NCI-H345 (cell line): ENCODE measurements around the gene PPARA.

Source experiments
- DNase-seq: peaks from one replicate; lab custom pipeline; 2025; lab: John Stamatoyannopoulos, UW

The PPARA gene

DNA sequence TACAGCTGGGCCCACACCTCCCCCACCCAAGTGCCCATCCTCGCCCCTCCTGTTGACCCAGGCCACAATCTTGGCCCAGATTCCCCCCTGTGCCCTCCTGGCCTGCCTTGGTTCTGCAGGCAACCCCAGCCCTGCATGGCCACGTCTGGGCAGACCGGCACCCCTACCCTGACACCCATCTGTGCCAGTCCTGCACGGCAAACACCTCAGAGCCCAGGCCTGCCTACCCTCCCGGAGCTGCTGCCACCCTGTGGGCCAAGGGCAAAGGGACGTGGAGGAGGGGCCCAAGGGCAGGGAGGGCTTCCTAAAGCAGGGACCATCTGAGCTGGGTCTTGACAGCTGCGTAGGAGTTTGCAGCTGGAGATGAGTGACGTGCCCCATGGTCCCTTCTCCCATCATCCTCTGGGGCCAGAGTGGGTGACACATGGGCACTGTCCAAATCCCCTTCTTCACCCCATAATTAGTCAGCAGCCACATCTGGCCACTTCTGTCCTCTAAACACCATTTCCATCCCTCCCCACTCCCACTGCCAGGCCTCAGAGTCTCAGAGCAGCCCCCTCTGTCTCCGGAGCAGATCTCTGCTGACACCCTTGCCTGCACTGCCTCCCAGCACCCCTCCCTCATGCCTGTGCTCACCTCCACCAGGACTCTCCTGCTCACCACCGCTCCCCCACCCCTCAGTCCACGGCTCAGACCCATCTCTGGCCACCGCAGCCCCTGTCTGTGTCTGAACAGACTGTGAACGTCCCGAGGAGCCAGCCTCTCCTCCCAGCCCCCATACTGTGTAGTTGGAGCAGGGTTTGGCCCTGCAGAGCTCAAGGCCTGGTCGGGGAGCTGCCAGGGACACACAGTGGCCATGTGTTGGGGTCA is 35.6 kb upstream of the PPARA start:
- DNase-seq: no peak

DNA sequence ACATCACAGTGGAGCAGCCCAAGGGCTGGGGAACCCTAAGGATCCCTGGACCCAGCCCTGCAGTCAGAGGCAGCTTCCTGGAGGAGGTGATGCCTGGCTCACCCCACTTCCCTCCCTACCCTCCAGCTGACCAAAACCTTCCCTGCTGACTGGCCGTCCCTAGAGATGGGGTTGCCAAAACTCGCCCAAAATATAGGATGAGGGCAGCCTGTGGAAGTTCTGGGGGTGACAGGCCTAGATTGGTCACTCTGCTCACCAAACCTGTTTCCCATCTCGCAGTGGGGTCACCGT is 35.0 kb upstream of the PPARA start:
- DNase-seq: no peak

DNA sequence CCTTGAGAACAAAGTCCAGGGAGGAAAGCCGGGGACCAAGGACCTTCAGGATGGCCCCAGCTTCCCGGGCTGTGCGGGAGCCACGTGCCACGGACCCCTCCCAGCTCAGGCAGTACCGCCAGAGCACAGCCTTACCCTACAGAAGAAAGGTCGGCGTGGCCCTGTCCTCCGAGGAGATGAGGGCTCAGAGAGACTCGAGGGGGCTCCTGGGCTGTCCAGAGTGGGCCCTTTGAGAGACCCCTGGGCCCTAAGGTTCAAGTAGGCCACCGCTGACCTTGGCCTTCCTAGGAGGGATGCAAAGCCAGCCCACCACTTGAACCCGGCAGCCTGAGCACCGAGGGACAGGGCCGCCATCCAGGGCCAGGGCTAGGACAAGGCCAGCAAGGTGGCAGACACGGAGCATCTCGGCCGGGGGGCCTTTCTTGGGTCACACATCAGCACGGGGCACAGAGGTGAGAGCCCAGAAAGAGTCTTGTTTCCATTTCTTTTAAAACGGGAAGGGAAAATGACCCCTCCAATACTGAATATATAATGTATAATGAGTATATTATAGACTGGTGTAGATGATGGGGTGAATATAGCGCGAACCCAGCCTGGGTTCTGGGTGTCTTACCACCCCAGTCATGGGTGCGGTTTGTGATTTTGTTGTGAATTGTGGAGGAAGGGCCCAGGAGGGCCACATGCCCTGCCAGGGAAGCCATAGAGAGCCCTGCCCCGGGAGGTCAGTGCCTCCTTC is 34.4 kb upstream of the PPARA start:
- no peak for DNase-seq

- DNase-seq: peak; percentile 72
Measured at GRCh38 chr22:46116491-46116958, 33.8 kb upstream of the PPARA start.

- DNase-seq: no peak
Measured at GRCh38 chr22:46117206-46118199, 32.8 kb upstream of the PPARA start.

DNA sequence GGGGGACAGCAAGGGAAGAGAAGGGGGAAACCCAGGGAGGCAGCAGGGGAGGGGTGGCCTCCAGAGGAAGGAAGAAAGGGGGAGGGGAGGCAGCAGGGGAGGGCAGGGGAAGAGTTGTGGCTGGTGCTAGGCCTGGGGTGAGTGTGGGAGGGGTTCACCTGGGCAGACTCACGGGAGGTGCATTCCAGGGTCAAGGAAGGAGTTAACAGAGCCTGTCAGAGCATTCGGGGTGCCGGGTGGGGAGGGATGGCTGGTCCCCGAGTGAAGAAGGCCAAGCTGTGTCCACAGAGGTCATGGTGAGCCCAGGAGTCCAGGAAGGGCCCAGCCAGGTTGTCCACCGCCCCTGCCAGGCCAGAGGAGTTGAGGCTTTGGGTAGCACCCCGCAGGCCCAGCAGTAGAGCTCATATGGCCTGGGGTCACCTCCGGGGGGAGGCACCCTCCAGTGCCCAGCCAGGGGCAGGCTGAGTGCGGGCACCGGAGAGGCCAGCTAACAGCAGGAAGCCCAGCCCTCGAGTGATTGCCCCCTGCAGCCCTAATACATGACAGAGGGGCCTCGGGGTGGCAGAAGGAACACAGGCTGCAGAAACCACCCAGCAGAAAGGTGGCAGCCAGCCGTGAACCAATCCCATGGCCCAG is 31.1 kb upstream of the PPARA start:
- DNase-seq: no peak

DNA sequence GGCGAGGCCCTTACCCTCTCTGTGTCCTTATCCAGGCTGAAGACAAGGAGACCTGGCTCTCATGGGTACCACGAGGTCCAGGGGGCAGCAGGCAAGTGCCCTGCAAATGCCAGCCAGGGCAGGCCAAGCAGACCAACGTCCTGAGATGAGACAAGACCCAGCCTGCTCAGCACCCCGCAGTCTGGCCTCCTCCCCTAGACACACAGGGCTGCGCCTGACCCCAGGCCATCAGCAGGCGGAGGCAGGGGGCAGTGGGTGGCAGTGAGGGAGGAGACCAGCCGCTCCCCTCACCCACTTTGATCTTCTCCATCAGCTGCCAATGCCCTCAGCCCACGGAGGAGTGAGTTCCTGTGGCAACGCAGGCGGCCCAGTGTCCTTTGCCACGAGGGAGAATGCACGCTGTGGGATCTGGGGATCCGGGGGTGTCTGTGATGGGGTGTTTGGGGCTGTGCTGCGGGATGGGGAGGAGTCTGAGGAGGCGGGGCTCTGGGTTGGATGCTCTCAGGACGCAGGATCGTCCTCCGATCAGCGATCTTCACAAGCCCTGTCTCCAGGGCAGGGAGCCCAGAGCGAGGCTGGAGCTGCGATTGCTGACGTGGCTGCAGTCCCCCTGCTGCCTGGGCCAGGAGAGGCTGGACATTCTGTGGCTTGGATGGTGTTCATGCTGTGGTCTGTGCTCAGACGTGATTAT is 30.5 kb upstream of the PPARA start:
- DNase-seq: no peak

GRCh38 chr22:46120420-46120737 is 29.9 kb upstream of the PPARA start:
- no peak for DNase-seq

DNA sequence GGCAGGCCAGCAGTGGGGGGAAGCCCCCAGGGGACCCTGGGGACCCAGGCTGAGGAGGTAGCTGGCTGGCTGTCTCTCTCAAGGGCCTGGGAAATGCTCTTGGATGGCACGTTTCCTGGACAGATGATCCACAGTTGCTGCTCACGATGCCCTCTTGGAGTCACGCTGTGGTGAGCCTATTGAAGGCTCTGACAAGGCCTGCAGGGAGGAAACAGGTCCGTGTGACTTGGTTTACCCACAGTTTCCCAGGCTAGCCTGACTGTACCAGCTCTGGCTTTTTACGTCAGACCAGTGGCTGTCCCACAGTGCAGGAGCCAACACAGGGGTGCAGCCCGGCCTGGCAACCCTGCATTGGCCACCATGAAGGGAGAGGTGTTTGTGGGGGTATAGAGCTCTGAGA is 29.2 kb upstream of the PPARA start:
- DNase-seq: no peak

GRCh38 chr22:46121523-46122287 is 28.6 kb upstream of the PPARA start:
- DNase-seq: no peak

GRCh38 chr22:46122511-46122971 is 27.8 kb upstream of the PPARA start:
- DNase-seq: peak; percentile 32

GRCh38 chr22:46122980-46123693 is 27.2 kb upstream of the PPARA start:
- DNase-seq: no peak

DNA sequence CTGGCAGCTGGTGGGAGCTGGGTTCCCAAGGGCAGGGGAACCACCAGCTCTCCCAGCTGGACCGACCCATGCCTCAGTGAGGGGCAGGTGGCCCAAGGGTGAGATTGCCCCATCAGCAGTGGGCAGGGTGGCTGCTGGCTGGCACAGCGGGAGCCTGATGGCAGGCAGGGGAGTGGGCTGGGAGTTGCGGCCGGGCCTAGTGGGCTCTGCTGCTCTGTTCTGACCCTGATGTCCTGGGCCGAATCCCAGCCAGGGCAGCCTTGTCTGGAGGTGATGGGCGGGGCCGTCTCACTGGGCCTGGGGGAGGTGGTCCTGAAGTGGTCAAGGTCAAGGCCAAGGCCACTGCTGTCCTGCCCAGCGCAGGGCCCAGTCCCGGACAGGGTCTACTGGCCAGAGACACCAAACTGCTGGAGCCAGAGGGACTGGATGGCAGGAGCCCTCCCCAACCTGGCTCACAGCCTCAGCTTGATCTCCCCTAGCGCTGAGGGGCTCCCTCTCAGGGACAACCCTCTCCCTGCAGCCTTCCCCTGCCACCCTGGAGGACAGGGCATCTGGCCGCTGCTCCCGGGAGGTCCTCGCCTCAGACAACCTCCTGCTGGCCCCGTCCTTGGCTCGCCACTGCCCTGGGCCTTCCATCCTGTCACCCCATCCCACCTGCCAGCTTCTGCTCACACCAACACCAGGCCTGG is 26.5 kb upstream of the PPARA start:
- DNase-seq: no peak

- DNase-seq: no peak
Measured at GRCh38 chr22:46124383-46125144, 25.8 kb upstream of the PPARA start.

DNA sequence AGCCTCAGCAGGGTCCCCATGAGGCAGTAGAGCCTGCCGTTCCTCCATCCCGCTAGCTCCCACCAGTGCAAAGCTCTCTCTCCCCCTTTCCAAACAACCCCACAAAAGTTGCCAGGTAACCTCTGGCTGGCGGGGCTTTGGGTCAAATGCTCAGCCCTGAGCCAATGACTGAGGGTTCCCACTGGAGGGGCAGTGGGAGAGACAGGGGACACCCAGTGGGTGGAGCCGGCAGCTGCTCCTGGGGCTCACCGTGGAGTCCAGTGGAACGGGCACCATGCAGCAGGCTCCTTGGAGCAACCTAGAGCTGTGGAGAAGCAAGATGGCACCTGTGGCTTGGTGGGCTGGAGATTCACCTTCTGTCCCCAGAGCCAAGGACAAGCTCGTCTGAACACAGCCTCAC is 25.0 kb upstream of the PPARA start:
- DNase-seq: no peak

GRCh38 chr22:46125816-46126765 is 24.2 kb upstream of the PPARA start:
- DNase-seq: no peak

GRCh38 chr22:46126853-46127385 is 23.4 kb upstream of the PPARA start:
- no peak for DNase-seq
